Hepatocyte (in vitro differentiated cells): ENCODE measurements around the gene ANK2. TPM values are rescaled to one million over a fixed set of nuclear protein-coding genes. Genes with fewer than 3 reads are reported as not detected.

ENCODE experiments used
- DNase-seq: peaks from one replicate; pipeline ENCODE4 v3.0.0-alpha.2; 2016; ENCODE audit warnings: low spot score
- H2AFZ ChIP-seq: fragments of 200-600 bp; sonication (generic); 2 replicates; pipeline ENCODE4 v1.6.0; 2016; ENCODE audit warnings: antibody characterized with exemption, mild to moderate bottlenecking
- H3K27ac ChIP-seq: fragments of 200-600 bp; sonication (generic); 2 replicates; pipeline ENCODE4 v1.5.1; 2016; ENCODE audit warnings: mild to moderate bottlenecking
- H3K27me3 ChIP-seq: fragments of 200-600 bp; sonication (generic); 2 replicates; pipeline ENCODE4 v1.6.1; 2016
- H3K36me3 ChIP-seq: fragments of 200-600 bp; sonication (generic); replicated peaks from 2 replicates; pipeline ENCODE4 v1.5.1; 2016; ENCODE audit warnings: low read depth; ENCODE audit not compliant: insufficient read depth
- H3K4me1 ChIP-seq: fragments of 200-600 bp; sonication (generic); 2 replicates; pipeline ENCODE4 v1.5.1; 2016; ENCODE audit warnings: mild to moderate bottlenecking, moderate library complexity; ENCODE audit not compliant: insufficient read depth
- H3K4me2 ChIP-seq: fragments of 200-600 bp; sonication (generic); 2 replicates; pipeline ENCODE4 v1.6.0; 2016
- H3K4me3 ChIP-seq: fragments of 200-600 bp; sonication (generic); 2 replicates; pipeline ENCODE4 v1.5.1; 2016; ENCODE audit warnings: mild to moderate bottlenecking
- H3K79me2 ChIP-seq: fragments of 200-600 bp; sonication (generic); 2 replicates; pipeline ENCODE4 v1.6.0; 2017; ENCODE audit warnings: mild to moderate bottlenecking
- H3K9me2 ChIP-seq: fragments of 200-600 bp; sonication (generic); replicated peaks from 2 replicates; pipeline ENCODE4 v1.6.0; 2017; ENCODE audit warnings: mild to moderate bottlenecking; ENCODE audit not compliant: insufficient read depth
- H3K9me3 ChIP-seq: fragments of 200-600 bp; sonication (generic); 2 replicates; pipeline ENCODE4 v1.5.1; 2016; ENCODE audit warnings: low read depth, mild to moderate bottlenecking
- H4K20me1 ChIP-seq: fragments of 200-600 bp; sonication (generic); 2 replicates; pipeline ENCODE4 v1.6.0; 2016; ENCODE audit warnings: mild to moderate bottlenecking; ENCODE audit not compliant: insufficient read depth, poor library complexity, severe bottlenecking
- EZH2 ChIP-seq: fragments of 200-600 bp; sonication (generic); IDR thresholded peaks from 2 replicates; pipeline ENCODE4 v1.6.1; 2016; ENCODE audit warnings: antibody characterized with exemption, mild to moderate bottlenecking, borderline replicate concordance
- EZH2phosphoT487 ChIP-seq: fragments of 200-600 bp; sonication (generic); IDR thresholded peaks from one replicate; pipeline ENCODE4 v1.6.1; 2018; ENCODE audit warnings: antibody characterized with exemption, mild to moderate bottlenecking, low read depth, moderate library complexity; ENCODE audit not compliant: unreplicated experiment, severe bottlenecking
- WGBS: methylation state at CpG from one replicate; pipeline ENCODE4 v1.1.6; 2016; ENCODE audit warnings: low lambda C conversion rate; ENCODE audit errors: missing lambda C conversion rate; 5-methylcytosine and 5-hydroxymethylcytosine counted together
- polyA plus RNA-seq: library from polyadenylated mRNA; unstranded; fragments of >200 nt; fragmentation: Nextera tagmentation; extraction: Ambion mirVana; gene quantifications from 2 replicates; pipeline ENCODE4 v1.2.1, GENCODE V29; 2016
- total RNA-seq: library from RNA; depleted of rRNA; stranded (reverse); fragments of >200 nt; gene quantifications from 2 replicates; pipeline ENCODE4 v1.2.3, GENCODE V29; 2014
- TF ChIP-seq, protein P1 (sequence below): fragments of 200-600 bp; sonication (generic); IDR thresholded peaks from 2 replicates; pipeline ENCODE4 v1.5.1; 2016; ENCODE audit warnings: antibody characterized with exemption, mild to moderate bottlenecking; ENCODE audit not compliant: poor library complexity

ANK2 gene
- total and polyA plus RNA-seq, 2 experiments from 2014 or later, result 3.6 to 17.5 TPM

DNA sequence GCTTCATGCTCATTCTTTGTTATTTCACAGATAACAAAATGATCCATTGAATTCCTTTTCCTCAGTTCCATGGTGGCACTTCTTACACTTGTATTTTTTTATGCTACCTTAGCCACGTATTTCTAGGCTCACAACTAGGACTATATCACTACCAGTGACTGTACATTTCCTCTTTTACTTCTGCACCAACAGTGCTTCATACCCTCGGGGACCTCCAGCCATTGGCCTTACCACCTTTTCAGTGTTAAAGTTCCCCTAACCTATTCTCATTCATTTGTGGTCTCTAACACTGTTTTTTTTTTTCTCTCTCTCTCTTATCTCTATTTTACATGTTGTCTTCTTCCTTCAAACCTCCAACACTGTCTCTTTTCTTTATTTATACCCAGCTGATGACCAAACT is 315.9 kb downstream of the ANK2 start:
- H3K4me3 ChIP-seq, result no peak overlapping the region
- H3K9me3 ChIP-seq, result no peaks in the 10 kb centered on the region
- TF ChIP-seq, protein P1, sequence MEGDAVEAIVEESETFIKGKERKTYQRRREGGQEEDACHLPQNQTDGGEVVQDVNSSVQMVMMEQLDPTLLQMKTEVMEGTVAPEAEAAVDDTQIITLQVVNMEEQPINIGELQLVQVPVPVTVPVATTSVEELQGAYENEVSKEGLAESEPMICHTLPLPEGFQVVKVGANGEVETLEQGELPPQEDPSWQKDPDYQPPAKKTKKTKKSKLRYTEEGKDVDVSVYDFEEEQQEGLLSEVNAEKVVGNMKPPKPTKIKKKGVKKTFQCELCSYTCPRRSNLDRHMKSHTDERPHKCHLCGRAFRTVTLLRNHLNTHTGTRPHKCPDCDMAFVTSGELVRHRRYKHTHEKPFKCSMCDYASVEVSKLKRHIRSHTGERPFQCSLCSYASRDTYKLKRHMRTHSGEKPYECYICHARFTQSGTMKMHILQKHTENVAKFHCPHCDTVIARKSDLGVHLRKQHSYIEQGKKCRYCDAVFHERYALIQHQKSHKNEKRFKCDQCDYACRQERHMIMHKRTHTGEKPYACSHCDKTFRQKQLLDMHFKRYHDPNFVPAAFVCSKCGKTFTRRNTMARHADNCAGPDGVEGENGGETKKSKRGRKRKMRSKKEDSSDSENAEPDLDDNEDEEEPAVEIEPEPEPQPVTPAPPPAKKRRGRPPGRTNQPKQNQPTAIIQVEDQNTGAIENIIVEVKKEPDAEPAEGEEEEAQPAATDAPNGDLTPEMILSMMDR, result no peak
- TF ChIP-seq EZH2 (no peak), EZH2phosphoT487 (no peak)
- WGBS, result 84% methylated on average over 2 of the region's 2 CpGs
- no peaks in the 10 kb centered on the region for H3K9me2 ChIP-seq
- no peak for DNase-seq
- H3K79me2 ChIP-seq, result no peaks in the 10 kb centered on the region
- H3K36me3 ChIP-seq, result no peaks in the 10 kb centered on the region
- H3K4me1 ChIP-seq, result no peaks in the 10 kb centered on the region
- H4K20me1 ChIP-seq, result no peaks in the 10 kb centered on the region
- H3K27me3 ChIP-seq, result no peaks in the 10 kb centered on the region
- H3K4me2 ChIP-seq, result no peak overlapping the region
- no peak overlapping the region for H2AFZ ChIP-seq
- no peak overlapping the region for H3K27ac ChIP-seq

DNA sequence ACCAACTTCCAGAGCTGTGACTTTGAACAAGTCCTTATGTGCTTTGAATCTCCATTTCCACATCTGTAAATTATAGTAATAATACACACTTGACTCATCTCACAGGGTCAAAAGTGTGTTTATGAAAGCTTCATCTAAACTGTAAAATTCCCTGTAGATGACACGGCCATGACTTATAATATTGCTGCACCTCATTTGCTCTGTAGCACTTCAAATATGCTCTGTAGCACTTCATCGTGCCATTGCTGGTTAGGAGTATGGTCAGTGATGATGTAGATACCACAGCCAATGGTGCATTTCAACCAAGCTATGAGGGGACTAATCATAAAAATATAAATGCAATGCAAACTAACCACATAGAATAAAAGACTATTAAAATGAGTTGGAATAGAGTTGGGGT is 318.6 kb downstream of the ANK2 start:
- H3K36me3 ChIP-seq, result no peaks in the 10 kb centered on the region
- H3K27ac ChIP-seq, result no peak overlapping the region
- no peaks in the 10 kb centered on the region for H3K9me3 ChIP-seq
- no peak overlapping the region for H2AFZ ChIP-seq
- H3K4me2 ChIP-seq, result no peak overlapping the region
- H3K4me1 ChIP-seq, result no peaks in the 10 kb centered on the region
- no peaks in the 10 kb centered on the region for H4K20me1 ChIP-seq
- 97% methylated on average over 2 of the region's 2 CpGs for WGBS
- H3K9me2 ChIP-seq, result no peaks in the 10 kb centered on the region
- no peaks in the 10 kb centered on the region for H3K79me2 ChIP-seq
- no peak for DNase-seq
- H3K27me3 ChIP-seq, result no peaks in the 10 kb centered on the region
- TF ChIP-seq EZH2 (no peak), EZH2phosphoT487 (no peak)
- TF ChIP-seq, protein P1, result no peak
- no peak overlapping the region for H3K4me3 ChIP-seq

DNA sequence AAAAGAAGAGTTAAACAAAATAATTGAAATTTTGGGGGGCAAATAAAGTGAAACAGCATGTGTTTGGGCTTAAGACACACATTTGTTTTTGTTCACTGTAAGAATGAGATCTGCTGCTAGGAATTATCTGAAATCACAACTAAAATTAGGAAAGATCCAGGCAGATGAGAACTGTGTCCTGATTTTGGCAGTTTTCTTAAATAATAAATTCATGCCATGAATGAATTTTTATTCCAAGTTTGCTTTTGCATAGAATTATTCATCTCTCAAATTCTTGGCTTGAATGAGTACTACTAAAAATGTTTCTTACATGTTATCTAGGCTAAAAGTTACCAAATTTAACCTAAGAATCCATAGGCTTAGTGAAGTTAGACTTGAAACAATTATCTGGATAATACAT is 321.7 kb downstream of the ANK2 start:
- DNase-seq, result no peak
- Histone ChIP-seq H3K4me2 (no peak overlapping the region), H3K79me2 (no peaks in the 10 kb centered on the region), H3K36me3 (no peaks in the 10 kb centered on the region), H4K20me1 (no peaks in the 10 kb centered on the region), H3K9me3 (no peaks in the 10 kb centered on the region), H2AFZ (no peak overlapping the region), H3K9me2 (no peaks in the 10 kb centered on the region), H3K27me3 (no peaks in the 10 kb centered on the region), H3K27ac (no peak overlapping the region), H3K4me3 (no peak overlapping the region), H3K4me1 (no peaks in the 10 kb centered on the region)
- TF ChIP-seq, protein P1, result no peak
- TF ChIP-seq EZH2phosphoT487, result no peak
- TF ChIP-seq EZH2, result no peak

DNA sequence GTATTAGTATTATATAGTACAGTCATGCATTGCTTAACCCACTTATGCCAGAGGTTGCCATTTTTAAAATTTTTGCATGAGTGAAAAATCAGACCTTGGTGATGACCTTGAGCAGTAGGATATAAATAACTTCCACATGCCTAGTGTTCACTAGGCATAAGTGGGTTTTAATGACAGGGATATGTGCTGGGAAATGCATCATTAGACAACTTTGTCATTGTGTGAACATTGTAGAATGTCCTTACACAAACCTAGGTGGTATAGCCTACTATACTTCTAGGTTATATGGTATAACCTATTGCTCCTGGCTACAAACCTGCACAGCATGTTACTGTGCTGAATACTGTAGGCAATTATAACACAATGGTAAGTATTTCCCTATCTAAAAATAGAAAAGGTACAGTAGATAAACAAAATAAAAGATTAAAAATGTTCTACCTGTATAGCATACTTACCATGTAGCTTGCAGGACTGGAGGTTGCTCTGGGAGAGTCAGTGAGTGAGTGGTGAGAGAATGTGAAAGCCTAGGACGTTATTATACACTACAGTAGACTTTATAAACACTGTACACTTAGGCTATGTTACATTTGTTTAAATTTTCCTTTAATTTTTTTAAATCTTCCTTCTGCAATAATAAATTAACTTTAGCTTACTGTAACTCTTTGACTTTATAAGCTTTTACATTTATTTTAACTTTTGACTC is 326.7 kb downstream of the ANK2 start:
- Histone ChIP-seq H3K9me3 (no peaks in the 10 kb centered on the region), H3K4me1 (no peaks in the 10 kb centered on the region), H3K27ac (no peak overlapping the region), H3K79me2 (no peaks in the 10 kb centered on the region), H3K4me2 (no peak overlapping the region), H4K20me1 (no peaks in the 10 kb centered on the region), H3K9me2 (no peaks in the 10 kb centered on the region), H3K36me3 (no peaks in the 10 kb centered on the region), H3K4me3 (no peak overlapping the region), H2AFZ (no peak overlapping the region), H3K27me3 (no peaks in the 10 kb centered on the region)
- TF ChIP-seq EZH2 (no peak), EZH2phosphoT487 (no peak)
- TF ChIP-seq, protein P1, result no peak
- 80% methylated on average over 1 of the region's 1 CpG for WGBS
- DNase-seq, result no peak
